ENCODE results near the gene VEGFA. TPM values are rescaled to one million over a fixed set of nuclear protein-coding genes. Genes with fewer than 3 reads are reported as not detected.

Gene VEGFA
- total RNA-seq, 1 donor from 2014 or later = 23.1 TPM

DNA sequence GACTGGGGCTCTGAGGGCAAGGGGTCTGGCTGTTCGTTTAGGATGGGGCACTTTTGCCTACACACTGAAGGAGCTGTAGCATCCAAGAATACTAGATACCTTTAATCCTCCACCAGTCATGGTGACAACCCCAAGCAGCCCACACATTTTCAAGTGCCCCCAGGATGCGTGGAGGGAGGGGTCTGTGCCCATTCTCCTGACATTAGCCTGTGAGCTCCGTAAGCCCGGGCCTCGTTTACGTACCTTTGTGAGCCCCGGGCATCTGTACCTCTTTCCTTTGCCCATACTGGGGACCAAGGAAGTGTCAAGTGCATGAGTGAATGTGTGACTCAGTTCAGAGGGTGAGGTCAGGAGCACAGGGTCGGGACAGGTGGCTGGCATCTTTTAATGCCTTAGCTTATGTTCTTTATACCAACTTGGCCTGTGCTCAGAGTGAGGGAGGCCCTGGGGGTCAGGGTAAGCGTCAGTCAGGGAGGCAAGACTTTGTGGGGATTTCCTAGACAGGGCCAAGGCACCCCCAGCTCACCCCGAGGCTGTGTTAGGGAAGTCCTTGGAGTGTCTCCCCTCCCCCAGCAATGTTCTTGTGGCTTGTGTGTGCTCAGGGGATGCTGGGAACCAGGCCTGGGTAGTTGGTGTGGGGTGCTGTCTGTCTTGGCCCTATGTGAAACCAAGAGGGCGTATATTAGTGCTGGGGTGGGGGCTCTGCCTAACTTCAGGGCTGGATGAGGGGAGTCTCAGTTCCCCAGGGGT lies 12.9 kb downstream of the VEGFA start:
- intact Hi-C loops (cut with micrococcal nuclease) = no loop called here

DNA sequence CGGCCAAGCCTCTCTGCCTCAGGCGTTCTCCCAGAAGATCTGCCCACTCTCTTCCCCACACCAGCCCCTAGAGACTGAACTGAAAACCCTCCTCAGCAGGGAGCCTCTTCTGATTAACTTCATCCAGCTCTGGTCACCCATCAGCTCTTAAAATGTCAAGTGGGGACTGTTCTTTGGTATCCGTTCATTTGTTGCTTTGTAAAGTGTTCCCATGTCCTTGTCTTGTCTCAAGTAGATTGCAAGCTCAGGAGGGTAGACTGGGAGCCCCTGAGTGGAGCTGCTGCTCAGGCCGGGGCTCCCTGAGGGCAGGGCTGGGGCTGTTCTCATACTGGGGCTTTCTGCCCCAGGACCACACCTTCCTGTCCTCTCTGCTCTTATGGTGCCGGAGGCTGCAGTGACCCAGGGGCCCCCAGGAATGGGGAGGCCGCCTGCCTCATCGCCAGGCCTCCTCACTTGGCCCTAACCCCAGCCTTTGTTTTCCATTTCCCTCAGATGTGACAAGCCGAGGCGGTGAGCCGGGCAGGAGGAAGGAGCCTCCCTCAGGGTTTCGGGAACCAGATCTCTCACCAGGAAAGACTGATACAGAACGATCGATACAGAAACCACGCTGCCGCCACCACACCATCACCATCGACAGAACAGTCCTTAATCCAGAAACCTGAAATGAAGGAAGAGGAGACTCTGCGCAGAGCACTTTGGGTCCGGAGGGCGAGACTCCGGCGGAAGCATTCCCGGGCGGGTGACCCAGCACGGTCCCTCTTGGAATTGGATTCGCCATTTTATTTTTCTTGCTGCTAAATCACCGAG lies 14.2 kb downstream of the VEGFA start:
- intact Hi-C loops (cut with micrococcal nuclease) = no loop called here

DNA sequence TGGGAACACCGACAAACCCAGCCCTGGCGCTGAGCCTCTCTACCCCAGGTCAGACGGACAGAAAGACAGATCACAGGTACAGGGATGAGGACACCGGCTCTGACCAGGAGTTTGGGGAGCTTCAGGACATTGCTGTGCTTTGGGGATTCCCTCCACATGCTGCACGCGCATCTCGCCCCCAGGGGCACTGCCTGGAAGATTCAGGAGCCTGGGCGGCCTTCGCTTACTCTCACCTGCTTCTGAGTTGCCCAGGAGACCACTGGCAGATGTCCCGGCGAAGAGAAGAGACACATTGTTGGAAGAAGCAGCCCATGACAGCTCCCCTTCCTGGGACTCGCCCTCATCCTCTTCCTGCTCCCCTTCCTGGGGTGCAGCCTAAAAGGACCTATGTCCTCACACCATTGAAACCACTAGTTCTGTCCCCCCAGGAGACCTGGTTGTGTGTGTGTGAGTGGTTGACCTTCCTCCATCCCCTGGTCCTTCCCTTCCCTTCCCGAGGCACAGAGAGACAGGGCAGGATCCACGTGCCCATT lies 15.3 kb downstream of the VEGFA start:
- intact Hi-C loops (cut with micrococcal nuclease) = no loop called here

DNA sequence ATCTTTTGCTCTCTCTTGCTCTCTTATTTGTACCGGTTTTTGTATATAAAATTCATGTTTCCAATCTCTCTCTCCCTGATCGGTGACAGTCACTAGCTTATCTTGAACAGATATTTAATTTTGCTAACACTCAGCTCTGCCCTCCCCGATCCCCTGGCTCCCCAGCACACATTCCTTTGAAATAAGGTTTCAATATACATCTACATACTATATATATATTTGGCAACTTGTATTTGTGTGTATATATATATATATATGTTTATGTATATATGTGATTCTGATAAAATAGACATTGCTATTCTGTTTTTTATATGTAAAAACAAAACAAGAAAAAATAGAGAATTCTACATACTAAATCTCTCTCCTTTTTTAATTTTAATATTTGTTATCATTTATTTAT lies 15.9 kb downstream of the VEGFA start:
- intact Hi-C loops (cut with micrococcal nuclease) = no loop called here

DNA sequence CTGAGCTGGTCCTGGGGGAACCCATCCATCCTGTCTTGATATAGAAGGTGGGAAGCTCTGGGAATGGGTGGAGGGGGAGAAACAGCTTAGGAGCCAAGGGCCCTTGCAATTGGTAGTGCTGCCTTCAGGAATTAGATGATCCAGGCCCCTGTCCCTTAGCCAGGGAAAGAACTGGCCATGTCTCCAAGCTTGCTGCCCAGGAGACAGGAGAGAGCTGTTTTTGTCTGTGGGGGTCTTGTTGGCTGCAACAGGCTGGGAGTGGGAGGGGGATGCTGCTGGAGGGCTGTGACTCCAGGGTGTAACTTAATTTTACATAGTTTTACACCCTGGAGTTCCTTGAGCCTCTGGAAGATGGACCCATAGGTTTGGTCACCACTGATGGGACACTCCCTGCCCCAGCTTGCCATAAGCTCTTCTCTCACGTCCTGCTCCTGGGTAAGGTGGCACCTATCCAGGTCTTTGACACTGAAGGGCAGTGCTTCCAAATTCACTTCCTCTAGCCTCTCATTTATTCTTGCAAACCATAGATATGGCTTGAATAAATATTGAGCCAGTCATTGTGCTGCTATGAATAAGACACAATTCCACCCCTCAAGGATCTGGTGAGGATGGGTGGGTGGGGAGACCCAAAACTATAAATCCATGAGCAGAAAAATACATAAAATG lies 16.8 kb downstream of the VEGFA start:
- intact Hi-C loops (cut with micrococcal nuclease) = no loop called here

DNA sequence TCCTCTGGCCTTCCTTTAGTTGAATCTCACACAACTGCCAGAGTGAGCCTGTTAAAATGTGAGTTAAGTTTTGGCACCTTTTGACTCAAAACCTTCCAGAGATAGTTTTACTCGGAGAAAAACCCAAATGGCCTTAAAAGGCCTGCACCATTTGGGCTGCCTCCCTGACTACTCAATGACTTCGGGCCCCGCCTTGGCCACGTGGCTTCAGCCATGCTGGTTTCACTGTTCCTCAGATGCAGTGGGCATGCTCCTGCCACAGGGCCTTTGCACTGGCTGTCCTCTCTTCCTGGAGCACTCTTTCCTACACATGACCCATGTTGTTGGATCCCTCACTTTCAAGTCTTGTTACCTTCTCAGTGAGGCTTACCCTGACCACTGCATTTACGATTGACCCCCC lies 18.3 kb downstream of the VEGFA start:
- intact Hi-C loops (cut with micrococcal nuclease) = no loop called here

DNA sequence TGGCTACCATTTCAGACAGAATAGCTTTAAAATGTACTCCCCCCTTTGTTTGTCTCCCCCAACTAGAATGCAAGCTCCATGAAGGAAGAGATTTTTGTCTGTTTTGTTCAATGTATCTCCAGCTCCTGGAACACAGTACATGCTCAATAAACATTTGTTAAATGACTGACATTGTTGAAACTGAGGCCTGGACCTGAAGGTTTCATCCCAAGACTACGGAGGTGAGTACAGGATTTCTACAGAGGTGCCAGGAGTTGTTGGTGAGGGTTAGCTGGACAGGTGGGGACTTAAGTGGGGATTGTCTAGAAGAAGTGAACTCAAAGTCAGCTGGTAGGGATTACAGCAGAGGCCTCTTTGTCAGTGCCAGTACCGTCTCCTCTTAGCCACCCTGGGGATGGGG lies 19.4 kb downstream of the VEGFA start:
- intact Hi-C loops (cut with micrococcal nuclease) = no loop called here

DNA sequence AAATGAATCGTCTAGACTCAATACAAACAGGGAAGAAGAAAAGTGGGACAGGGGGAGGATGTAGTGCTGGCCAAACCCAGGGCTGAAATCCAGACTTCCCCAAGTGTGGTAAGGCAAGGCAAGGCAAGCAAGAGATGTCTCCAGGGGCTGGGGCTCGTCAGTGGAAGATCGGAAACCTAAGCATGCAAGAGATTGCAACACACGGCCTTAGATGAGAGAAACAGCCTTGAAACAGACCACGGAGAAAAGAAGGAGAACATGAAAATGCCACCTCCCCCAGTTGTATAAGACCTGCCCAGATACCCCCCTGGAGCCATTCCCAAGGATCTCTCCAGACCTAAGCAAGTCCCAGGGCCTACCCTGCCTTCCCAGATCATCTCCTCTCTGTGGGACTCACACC lies 20.0 kb downstream of the VEGFA start:
- intact Hi-C loops (cut with micrococcal nuclease) = no loop called here

DNA sequence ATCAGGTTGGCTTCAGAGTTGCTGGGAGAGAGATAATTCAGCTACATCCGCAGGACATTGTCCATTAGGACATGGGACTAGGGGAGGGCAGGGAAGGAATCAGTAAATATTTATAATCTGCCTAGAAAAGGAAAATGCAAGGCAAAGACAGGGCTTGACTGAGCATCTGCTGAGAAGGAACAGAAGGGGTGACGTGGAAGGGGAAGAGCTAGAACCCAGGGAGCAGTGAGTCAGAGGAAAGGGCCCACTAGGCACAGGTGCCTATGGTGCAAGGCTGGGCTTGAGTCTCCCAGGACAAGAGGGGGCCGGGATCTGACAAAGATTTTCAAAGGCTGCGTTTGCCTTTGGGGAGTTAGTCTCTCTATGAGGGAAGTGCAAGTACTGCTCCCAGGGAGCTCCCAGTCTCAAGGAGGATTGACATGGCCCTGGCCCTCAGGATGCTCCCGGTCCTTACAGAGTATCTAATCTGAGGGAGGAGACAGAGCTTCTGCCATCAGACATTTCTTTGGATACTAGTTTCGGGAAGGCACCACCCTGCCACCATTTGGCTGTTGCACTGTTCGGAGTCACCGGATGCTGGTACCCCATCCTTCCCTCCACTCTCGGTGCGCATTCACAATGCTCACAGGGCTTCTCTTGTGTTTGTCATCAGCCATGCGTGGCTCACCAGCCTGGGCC lies 21.9 kb downstream of the VEGFA start:
- intact Hi-C loops (cut with micrococcal nuclease) = no loop called here

DNA sequence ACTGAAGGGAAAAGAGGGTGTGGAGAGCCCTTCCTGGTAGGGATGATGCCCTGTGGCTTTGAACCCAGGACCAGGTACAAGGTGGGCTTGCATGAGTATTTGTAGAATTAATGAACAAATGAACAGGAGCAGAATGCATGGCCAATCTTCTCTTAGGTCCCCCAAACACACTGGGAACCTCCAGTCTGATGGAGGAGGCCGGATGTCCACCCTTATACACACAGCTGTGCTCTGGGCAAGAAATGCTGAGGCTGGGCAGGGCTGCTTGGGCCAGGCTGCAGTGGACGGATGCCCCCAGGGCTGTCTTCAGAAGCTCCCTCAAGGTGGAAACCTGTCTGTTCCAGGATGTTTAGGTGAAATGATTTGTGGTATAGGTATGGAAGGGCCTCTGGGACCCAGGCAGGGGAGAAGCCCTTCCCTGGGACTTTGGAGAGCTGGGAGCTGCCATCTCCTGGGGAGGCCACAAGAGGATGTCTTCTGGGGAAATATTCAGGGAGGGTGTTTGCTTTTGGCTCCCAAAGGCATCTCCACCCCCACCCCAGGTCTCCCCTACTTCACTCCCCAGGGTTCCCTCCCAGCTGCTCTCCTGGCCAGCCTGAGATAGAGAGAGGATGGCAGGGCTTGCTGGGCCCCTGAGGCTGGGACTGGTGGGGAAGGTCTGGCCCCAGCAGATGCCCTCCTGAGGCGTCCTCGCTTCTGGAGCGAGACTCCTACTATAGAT lies 23.3 kb downstream of the VEGFA start:
- intact Hi-C loops (cut with micrococcal nuclease) = loop anchor here (1.0 kb wide), 1 partner anchor 18 kb away; no protein-coding TSS in a partner anchor

DNA sequence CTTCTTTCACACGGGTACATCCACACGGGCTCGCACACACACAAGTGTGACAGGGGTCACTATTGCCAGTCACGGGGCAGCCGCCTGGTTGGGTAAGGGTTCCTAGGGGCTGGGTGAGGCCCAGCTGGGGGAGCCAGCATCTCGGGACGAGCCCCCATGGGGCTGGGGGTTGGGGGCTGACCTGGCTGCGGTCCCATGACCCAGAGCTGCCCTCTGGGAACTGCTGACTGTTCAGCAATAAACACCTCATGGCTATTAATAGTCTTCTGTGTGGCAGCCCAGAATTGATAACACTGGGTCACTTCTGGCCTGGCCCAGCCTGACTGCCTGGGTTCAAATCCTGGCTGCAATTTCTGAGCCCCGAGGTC lies 23.8 kb downstream of the VEGFA start:
- intact Hi-C loops (cut with micrococcal nuclease) = loop anchor here (1.0 kb wide), 1 partner anchor 19 kb away; no protein-coding TSS in a partner anchor

DNA sequence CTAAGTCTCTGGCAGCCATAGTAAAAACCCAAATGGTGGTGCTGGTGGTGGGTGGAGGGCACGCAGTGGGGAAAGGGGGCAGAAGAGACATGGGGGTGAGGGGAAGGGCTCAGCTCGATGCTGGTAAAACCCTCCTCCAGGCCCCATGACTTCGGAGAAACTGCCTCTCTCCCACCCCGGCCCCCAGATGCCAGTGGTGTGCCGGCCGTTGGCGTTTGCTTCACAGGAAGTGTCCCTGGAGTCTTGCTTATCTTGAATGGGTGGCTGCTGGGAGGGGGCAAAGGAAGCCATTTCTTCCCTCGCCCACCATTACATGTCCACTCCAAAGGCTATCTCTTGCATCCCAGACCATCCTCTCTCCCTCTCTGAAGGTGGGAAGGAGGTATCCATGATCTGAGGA lies 25.4 kb downstream of the VEGFA start:
- intact Hi-C loops (cut with micrococcal nuclease) = no loop called here

DNA sequence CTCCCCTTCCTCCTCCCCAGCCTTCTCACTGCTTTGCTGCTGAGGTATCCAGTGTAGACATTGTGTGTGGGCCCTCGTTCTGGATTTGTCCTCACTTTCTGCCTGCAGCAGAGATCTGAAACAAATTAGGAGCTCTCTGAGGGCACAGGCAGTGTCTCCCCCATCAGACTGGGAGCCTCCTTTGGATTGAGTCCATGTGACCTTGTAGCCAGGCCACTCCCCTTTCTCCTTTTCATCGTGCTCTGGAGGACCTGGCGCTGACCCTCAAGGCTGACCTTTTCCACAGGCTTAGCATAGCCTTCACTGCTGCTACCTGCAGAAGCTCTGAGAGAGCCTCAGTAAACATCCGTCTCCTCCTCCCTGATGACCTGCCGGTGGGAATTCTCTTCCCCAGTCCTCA lies 26.2 kb downstream of the VEGFA start:
- intact Hi-C loops (cut with micrococcal nuclease) = no loop called here

DNA sequence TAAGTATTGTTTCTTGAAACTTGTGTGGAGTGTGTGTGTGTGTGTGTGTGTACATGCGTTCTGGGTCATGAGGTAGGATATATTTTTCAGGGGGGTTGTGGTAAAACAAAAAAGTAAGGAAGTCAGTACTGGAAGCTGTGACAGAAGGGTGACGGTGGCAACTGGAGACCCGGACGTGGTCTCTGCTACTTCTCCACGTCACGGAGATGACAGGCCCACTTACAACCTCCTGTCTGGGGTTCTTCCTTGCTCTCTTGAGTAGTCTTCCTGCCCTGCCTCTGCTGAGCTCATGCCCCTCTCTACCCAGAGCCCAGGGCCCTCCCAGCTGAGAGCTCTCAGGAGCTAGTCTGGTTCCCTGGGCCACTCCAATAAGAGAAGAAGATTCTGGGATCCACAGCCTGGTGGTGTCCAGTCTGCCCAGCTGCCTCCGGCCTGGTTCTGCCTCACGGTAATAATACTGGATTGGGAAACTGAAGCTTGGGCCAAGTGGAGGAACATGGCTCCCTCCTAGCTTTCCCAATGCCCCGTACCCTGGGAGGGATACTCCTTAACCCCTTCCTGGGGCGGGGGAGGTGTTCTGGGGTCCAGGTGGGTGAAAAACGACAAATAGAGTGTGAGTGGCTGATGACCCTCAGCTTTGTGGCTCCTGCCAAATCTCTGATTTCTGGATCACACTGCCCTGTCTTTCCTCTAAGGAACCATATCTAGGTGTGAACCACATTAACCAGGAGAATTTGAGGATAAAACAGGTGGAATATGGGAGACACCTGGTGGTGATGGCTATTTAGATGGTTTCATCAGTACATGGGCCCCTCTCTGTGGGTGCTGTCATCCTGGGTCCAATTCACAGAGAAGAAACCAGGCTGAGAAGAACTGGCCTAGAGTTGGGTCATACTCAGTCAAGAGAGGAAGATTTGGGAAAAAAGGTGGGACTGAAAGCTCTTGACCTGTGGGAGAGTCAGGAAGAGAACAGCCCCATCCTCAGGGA lies 27.2 kb downstream of the VEGFA start:
- intact Hi-C loops (cut with micrococcal nuclease) = no loop called here

DNA sequence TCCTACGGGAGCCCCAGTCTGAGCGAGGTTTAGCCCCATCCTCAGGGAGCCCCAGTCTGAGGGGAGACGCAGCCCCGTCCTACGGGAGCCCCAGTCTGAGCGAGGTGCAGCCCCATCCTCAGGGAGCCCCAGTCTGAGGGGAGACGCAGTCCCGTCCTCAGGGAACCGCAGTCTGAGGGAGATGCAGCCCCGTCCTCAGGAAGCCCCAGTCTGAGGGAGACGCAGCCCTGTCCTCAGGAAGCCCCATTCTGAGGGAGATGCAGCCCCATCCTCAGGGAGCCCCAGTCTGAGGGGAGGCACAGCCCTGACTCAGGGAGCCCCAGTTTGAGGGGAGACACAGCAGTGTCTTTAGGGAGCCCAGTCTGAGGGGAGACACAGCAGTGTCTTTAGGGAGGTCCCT lies 27.9 kb downstream of the VEGFA start:
- intact Hi-C loops (cut with micrococcal nuclease) = no loop called here

DNA sequence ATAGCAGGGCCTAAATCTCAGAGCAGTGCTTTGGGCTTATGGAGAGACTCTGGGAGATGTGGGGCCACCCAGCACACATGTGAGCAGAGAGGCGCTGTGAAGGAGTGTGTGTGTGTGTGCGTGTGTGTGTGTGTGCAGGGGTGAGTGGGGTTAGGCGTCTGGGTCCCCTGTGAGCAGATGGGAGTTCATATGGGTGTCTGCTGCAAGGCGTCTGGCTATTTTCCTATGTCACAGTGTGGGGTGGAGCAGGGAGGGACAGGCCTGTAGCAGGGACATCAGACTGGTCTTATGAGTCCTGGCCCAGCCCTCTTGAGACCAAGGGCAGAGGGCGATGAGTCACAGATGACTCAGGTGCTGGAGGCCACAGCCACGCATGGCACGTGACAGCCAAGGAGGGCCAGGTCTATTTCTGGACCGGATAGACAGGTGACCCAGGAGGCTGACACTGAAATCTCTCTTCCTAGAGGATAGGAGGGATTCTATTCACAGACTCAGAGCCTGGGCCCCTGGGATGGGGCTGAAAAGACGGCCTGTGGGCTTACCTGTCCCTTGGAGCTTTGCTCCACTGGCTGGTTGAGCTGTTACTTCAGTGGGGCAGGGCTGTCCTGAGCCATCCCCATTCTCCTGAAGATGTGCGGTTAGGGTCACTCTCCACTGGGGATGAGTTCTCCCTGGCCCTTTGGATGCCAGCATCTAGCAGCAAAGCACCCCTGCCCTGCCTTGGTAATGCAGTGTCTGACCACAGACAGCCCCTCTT lies 28.9 kb downstream of the VEGFA start:
- intact Hi-C loops (cut with micrococcal nuclease) = no loop called here

DNA sequence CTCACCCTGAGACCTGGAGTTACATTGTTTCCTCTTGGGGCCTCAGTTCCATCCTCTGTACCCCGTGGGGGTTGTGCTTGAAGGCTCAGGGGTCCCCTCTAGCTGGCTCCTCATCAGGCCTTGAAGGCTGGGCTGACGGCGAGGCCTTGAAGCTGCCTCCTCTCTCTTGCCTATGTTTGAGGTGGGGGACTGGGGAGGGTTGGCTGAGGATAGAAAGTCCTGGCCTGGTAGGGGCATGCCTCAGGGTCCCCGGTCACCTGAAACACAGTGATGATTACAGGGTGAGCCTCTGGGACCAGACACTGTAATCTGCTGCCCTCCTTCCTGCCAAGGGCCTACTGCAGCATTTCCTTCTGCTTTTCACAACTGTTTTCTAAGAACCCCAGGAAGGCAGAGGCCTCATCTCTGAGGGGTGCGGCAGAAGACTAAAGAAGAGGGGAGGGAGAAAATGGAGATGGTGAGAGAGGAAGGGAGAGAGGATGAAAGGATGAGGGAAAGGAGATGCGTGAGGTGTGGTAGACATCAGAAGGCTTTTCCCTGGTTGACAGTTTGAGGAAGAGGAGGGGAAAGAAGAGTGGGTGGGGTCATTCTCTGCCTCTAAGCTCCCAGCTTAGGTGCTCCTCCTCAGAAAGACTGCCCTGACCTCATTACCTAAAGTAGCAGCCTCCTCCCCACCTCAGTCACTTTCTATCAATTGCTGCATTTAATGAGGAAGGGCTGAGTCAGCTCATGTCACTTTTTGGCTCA lies 29.7 kb downstream of the VEGFA start:
- intact Hi-C loops (cut with micrococcal nuclease) = no loop called here

DNA sequence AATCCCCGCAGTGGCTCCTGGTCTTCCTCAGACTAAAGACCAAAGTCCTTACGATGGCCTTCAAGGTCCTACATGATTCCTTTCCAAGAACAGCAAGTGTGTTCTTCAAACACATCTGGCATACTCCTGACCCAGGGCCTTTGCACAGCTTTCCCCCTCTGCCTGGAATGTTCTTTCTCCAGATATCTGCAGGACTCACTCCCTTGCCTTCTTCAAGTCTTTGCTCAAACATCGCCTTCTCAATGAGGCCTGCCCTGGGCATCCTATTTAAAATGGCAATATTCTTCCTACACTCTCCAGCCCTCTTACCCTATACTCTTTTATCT lies 30.2 kb downstream of the VEGFA start:
- intact Hi-C loops (cut with micrococcal nuclease) = no loop called here
